Uterus (tissue), 4 donors: ENCODE measurements around the gene ANKRD44. TPM values are rescaled to one million over a fixed set of nuclear protein-coding genes. Genes with fewer than 3 reads are reported as not detected.

Experiments
- DNase-seq, 2 donors: peaks; one replicate each; pipeline ENCODE4 v3.0.0-alpha.2; 2019 to 2020
- H3K27ac ChIP-seq, 2 donors: fragments of 200-600 bp; sonication (generic); 1 replicate in 1 of 2; 2 replicates in 1 of 2; pipeline ENCODE4 v1.5.1; 2016 to 2018
- H3K27me3 ChIP-seq, 2 donors: fragments of 200-600 bp; sonication (generic); one replicate each; pipeline ENCODE4 v1.5.1; 2018 to 2019; ENCODE audit warnings: control low read depth in 1 of 2
- H3K36me3 ChIP-seq, 2 donors: fragments of 200-600 bp; sonication (generic); one replicate each; pipeline ENCODE4 v1.5.1; 2019; ENCODE audit warnings: control low read depth in 1 of 2
- H3K4me1 ChIP-seq, 2 donors: fragments of 200-600 bp; sonication (generic); one replicate each; pipeline ENCODE4 v1.5.1; 2018 to 2019; ENCODE audit warnings: control low read depth in 1 of 2
- H3K4me3 ChIP-seq, 2 donors: fragments of 200-600 bp; sonication (generic); 1 replicate in 1 of 2; 2 replicates in 1 of 2; pipeline ENCODE4 v1.5.1; 2018 to 2019; ENCODE audit warnings: mild to moderate bottlenecking in 1 of 2
- H3K9me3 ChIP-seq, 2 donors: fragments of 200-600 bp; sonication (generic); one replicate each; pipeline ENCODE4 v1.5.1; 2019; ENCODE audit warnings: control low read depth in 1 of 2
- CTCF ChIP-seq, 4 experiments: fragments of 200-600 bp in 2 of 4; fragments of 450-650 bp in 2 of 4; sonication (generic) in 2 of 4; IDR thresholded peaks; one replicate each; pipeline ENCODE4 v1.5.1; 2016 to 2019; ENCODE audit warnings: antibody characterized with exemption in 4 of 4, mild to moderate bottlenecking in 2 of 4, moderate library complexity in 1 of 4
- POLR2A ChIP-seq, 2 donors: fragments of 450-650 bp; IDR thresholded peaks; one replicate each; pipeline ENCODE4 v1.6.1; 2016; ENCODE audit warnings: antibody characterized with exemption in 2 of 2, mild to moderate bottlenecking in 1 of 2, moderate library complexity in 1 of 2
- intact Hi-C: fragments of 100-400 bp; cut with DNase I; formaldehyde crosslinking; loops from one replicate; pipeline ENCODE4 v1.15.1; 2023; ENCODE audit warnings: low total_unique reads
- total RNA-seq, 4 donors: library from RNA; depleted of rRNA in 3 of 4; stranded (reverse); fragments of >200 nt in 3 of 4; gene quantifications; one replicate each; pipeline versions ENCODE4 v1.1.0 to v1.2.4, GENCODE V29; 2014 to 2023
- donor health status: DM: yes; HTN: yes; CAD: no.

The ANKRD44 gene
- total RNA-seq, 4 donors from 2014 or later, result 14.4 to 71.5 (median 23.2) TPM

DNA sequence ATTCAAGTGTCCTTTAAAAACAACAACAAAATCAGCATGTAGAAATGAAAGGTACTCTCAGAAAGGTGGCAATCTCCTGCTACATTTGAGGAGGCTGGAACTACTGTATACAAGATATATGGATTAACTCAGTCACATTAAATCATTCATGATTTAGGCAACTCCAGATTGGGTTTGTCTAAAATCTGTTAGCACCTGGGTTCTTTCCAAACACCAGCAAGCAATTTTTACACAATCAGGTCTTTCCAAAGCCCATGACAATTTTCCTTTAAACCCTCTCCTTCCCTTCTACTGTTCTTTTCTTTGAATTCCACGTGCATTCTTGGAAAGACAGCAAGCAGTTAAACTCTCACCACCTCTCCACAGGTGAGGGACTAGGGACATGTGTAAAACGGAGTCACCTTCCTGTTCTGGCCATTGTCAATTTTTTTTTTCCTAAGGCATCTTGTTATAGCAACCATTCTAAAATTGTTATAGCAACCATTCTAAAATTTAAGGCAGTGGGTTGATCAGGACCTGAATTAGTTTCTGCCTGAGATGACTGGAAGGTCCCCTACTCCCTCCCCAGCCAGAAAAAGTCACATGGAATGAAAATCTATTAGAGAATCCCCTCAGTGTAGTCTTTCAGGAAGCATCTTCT, 113.9 kb downstream of the ANKRD44 start:
- TF ChIP-seq POLR2A (IDR thresholded peaks at IDR 0.05), result no peak
- TF ChIP-seq CTCF (IDR thresholded peaks at IDR 0.05), result no peak
- peaks cover 6 to 7% of the 10 kb centered on the region in 2 donors for H3K4me1 ChIP-seq

GRCh38 chr2:197195518-197195917, 115.1 kb downstream of the ANKRD44 start:
- intact Hi-C loops, result loop anchor here (10.0 kb wide), 1 partner anchor 119 kb away; the partner anchor contains the start of gene ANKRD44
- no peak for TF ChIP-seq POLR2A (IDR thresholded peaks at IDR 0.05)
- no peak for TF ChIP-seq CTCF (IDR thresholded peaks at IDR 0.05)
- Histone ChIP-seq H3K9me3 (no peaks in the 10 kb centered on the region), H3K36me3 (no peaks in the 10 kb centered on the region), H3K4me3 (no peak overlapping the region), H3K27me3 (no peaks in the 10 kb centered on the region), H3K4me1 (peaks cover 5 to 7% of the 10 kb centered on the region in 2 donors), H3K27ac (peak overlapping the region; percentile 16 to 75)
- DNase-seq, result no peak

More for the DNA sequence above, 113.9 kb downstream of the ANKRD44 start:
- DNase-seq, result no peak
- Histone ChIP-seq H3K27me3 (no peaks in the 10 kb centered on the region), H3K27ac (no peak overlapping the region), H3K9me3 (no peaks in the 10 kb centered on the region), H3K36me3 (no peaks in the 10 kb centered on the region), H3K4me3 (no peak overlapping the region)
- intact Hi-C loops, result loop anchor here (10.0 kb wide), 1 partner anchor 118 kb away; the partner anchor contains the start of gene ANKRD44

DNA sequence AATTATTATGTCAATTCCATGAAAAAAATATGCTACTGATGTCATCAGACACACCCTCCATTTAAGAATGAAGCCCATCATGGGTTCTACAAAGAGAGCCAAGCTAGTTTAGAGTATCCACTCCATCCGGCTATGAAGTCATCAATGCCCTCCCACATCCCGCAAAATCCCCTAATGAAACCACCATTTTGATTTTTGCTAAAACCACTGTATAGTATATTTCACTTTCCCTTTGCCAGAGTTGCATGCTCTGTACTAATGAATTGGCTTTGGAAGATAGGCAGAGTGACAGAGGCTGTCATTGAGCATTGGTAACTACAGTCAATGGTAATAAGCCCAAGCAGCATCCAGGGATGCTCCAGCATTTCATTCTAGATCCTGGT, 118.6 kb downstream of the ANKRD44 start:
- H3K27me3 ChIP-seq, result no peaks in the 10 kb centered on the region
- H3K9me3 ChIP-seq, result no peaks in the 10 kb centered on the region
- H3K36me3 ChIP-seq, result no peaks in the 10 kb centered on the region
- H3K4me3 ChIP-seq, result no peak overlapping the region
- H3K27ac ChIP-seq, result no peak overlapping the region
- intact Hi-C loops, result loop anchor here (10.0 kb wide), 1 partner anchor 123 kb away; the partner anchor contains the start of gene ANKRD44
- no peak for TF ChIP-seq CTCF (IDR thresholded peaks at IDR 0.05)
- no peak for TF ChIP-seq POLR2A (IDR thresholded peaks at IDR 0.05)
- no peak for DNase-seq
- peaks cover 0 to 7% of the 10 kb centered on the region in 2 donors for H3K4me1 ChIP-seq

GRCh38 chr2:197191177-197191939, 119.2 kb downstream of the ANKRD44 start:
- DNase-seq, result no peak
- Histone ChIP-seq H3K36me3 (no peaks in the 10 kb centered on the region), H3K27ac (no peak overlapping the region), H3K9me3 (no peaks in the 10 kb centered on the region), H3K4me1 (peaks cover 0 to 7% of the 10 kb centered on the region in 2 donors), H3K27me3 (no peaks in the 10 kb centered on the region), H3K4me3 (no peak overlapping the region)
- TF ChIP-seq CTCF (IDR thresholded peaks at IDR 0.05) (peak; percentile 60 to 64 (median 61)), POLR2A (IDR thresholded peaks at IDR 0.05) (no peak)
- intact Hi-C loops, result loop anchor here (10.0 kb wide), 1 partner anchor 123 kb away; the partner anchor contains the start of gene ANKRD44

DNA sequence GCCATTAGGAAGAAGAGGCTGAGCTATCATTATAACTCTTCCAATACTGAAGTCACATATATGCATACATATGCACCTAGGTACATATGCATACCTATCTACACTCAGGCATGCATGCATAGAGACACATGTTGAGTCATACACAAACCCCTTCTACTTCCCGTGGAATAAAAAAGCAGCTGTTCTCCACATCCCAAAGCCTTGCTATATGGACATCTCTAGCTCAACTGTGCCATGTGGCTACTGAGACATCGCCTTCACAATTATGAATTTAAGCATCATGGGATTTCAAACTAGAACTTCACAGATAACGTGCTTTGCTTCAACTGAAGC, 120.5 kb downstream of the ANKRD44 start:
- intact Hi-C loops, result loop anchor here (10.0 kb wide), 1 partner anchor 125 kb away; the partner anchor contains the start of gene ANKRD44
- Histone ChIP-seq H3K36me3 (no peaks in the 10 kb centered on the region), H3K4me3 (no peak overlapping the region), H3K27me3 (no peaks in the 10 kb centered on the region), H3K9me3 (no peaks in the 10 kb centered on the region), H3K4me1 (peaks cover 0 to 1% of the 10 kb centered on the region in 2 donors), H3K27ac (no peak overlapping the region)
- no peak for DNase-seq
- TF ChIP-seq CTCF (IDR thresholded peaks at IDR 0.05) (no peak), POLR2A (IDR thresholded peaks at IDR 0.05) (no peak)
